HG03378 (cell line): ENCODE results near the gene PRKAG2.

ENCODE experiments used
- ATAC-seq: cut with Tn5 transposase; IDR thresholded peaks from one replicate; pipeline ENCODE4 v1.9.1; 2021; ENCODE audit warnings: mild to moderate bottlenecking, moderate library complexity; ENCODE audit not compliant: unreplicated experiment

PRKAG2 gene

DNA sequence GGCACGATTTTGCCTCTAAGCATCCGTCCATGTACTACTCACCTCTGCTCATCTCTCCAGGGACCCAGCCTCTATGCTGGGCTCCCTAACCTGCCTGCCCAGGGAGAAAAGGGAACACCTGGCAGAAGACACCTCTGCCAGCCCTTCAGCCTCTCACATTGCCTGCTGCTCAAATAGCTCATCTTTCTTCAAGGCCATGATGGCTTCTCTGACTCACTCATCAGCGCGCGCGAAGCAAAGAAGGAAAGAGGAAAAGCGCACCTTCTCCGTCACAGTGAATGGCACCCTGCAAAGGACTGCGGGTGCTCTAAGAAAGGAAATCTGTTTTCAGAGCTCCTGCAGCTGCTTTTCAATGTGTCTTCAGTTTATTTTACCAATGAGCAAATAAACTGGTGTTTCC, 174.0 kb downstream of the PRKAG2 start:
- no peak for ATAC-seq

DNA sequence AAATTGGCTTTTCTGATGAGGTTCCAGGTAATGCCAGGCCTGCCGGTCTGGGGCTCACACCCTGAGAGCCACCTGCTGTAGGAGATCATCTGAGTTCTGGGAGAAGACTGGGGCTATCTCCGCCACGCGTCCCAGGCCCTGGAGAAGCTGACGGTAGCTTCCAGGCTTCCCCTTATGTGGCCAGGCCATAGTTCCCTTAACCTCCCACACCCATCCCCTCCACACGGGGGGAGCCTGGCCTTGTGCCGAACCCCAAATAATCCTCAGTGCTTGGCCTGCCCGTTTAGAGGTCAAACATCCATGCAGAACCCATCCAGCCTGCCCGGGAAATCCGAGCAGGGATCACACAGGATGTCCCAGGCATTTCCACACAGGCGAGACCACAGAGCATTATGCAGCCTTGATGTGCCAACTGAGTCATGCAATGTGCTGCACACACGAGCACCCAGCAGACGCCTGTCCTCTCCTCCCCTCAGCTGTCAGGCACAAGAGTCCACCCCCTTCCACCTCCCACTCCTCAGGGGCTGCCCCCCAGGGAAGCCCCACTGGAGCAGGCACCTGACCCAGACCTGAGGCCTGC, 176.2 kb downstream of the PRKAG2 start:
- no peak for ATAC-seq

DNA sequence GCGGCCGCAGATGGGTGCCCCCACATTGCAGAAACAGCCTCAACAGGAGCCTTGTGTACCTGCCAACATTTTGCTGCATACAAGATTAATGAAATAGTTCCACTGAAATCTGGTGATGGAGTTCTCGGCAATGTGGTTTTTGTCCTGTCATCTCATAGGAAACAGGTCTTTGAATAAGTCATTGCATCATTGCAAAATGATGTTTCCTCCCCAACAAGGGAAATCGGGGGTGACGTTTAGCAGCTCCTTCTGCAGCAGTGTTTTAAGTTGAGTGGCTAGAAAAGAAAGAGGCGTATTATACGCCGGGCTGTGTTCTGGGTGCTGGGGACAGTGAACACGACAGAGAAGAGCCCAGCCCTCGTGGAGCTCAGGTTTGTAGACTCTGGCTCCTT, 177.0 kb downstream of the PRKAG2 start:
- no peak for ATAC-seq

DNA sequence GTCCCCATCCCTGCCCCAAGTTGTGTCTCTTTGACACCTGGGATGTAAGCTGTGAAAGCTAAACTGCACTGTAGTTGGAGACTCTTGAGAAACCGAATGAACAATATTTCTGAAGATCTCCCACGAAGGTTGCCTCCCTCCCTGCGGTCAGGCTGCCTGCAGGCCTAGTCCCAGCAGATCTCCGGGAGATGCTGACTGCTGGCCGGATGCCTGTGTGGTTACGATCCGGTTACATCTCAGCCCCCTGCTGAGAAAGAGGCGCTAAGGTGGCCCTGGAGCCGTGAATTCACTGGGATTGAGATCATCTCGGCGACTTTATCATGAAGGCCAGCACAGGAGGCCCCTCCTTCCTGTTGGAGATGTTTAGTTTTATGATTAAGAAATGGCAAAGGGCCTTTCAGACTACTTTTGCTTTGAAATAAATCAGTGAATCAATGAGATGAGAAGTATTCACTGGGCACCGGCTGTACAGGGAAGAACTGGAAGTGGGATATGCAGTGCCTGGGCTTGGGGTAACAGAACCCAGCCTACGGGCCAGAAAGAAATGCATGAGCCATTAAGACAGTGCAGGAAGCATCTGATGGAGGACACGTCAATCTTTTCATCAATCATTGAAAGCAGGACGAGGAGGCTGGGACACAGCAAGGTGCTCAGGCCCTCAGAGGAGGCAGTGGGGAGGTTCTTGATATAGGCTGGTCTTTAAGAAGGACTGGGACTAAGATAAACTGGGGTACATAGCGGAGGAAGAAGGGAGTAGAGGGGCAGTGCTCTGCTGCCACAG, 177.6 kb downstream of the PRKAG2 start:
- no peak for ATAC-seq

DNA sequence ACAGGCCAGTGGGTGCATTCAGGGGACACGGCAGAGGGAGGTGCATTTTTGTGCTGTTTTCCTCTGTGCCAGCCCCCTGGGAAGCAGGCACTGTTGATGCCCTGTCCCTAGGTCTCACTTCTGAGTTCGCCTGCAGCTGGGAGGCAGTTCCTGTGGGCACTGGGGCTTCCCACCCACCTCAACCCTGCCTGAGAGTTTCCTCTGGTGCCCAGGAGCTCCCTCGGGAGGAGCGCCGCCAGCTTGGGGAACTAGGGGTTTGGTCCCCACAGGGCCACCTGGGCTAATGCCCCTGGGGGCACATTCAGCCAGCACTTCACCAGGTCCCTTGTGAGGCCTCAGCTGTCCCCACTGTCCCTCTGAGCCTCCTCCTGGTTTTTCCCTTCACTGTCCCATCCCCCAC, 179.0 kb downstream of the PRKAG2 start:
- ATAC-seq, result no peak

DNA sequence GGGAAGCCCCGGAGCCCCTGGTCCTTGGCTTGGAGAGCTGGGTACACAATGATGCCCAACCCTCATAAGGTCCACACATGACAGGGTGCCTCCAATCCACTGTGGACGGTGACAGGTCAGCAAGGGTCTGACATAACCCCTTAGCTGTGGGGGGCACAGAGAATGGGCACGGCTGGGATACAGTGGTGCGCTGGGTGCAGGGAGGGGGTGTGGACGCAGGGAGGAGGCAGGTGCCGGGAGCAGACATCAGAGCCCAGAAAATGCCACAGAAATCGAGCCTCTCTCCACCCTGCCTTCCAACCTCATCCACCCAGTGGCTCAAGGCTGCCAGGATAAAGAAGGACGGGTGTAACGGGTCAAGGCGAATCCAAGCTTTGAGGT, 179.4 kb downstream of the PRKAG2 start:
- ATAC-seq, result no peak

DNA sequence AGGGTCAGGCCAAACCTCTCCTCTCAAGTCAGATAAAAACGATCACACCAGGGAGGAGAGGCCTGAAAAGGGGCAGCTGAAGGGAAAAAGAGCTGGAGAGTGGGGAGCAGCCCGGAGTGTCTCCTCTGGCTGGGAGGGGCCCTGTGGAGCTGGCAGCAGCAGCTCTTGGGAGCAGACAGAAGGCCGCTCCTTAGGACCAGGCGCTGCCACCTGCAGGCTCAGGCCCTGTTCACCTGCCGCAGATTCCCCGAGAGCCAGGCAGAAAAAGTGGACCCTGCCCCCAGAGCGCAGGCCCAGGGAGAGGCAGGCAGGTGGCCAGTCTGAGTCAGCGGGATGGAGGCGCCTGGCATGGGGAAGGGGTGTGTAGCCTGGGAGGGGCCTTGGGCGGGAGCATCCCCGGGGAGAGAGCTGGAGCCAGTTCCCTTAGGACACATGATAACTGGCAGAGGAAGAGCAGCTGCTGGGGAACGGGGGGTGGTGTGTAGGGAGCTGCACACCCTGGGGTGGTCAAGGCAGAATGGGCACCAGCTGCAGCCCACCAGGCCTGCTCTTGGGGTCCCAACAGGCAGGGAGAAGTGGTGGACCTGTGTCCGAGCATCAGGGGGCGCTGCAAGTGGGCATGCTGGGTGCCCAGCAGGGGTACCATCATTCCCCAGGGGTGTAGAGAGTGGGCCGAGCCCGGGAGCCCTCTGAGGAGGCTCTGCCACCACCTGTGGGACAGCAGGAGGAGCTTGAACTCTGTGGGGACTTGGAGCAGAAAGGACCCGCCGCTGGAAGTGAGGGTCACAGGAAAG, 180.0 kb downstream of the PRKAG2 start:
- ATAC-seq, result no peak

DNA sequence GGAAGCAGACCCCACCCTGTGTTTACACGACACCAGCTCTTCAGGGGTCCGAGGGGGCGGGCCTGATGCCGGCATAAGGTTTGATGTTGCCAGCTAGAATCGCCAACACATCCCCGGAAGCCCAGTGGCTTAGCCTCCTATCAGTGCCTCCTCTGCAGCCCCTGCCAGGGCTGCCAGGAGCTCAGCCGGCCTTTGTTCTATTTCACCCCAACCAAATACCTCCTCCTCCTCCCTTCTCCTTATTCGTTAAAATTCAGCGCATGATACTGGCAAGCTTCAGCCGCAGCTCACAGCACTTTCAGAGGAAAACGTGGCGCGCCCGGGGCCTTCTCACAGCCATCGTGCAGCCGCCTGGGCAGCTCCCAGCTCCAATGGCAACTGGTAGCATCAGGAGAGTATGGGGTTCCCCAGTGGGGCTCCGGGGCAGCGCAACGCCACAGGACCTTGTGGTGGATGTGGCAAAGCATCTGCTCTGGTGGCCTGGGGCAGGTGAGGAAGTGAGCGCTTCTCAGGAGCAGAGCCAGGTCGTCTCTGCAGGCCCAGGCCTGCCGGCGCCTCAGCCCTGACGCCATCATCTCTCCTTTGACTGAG, 180.9 kb downstream of the PRKAG2 start:
- ATAC-seq, result no peak

DNA sequence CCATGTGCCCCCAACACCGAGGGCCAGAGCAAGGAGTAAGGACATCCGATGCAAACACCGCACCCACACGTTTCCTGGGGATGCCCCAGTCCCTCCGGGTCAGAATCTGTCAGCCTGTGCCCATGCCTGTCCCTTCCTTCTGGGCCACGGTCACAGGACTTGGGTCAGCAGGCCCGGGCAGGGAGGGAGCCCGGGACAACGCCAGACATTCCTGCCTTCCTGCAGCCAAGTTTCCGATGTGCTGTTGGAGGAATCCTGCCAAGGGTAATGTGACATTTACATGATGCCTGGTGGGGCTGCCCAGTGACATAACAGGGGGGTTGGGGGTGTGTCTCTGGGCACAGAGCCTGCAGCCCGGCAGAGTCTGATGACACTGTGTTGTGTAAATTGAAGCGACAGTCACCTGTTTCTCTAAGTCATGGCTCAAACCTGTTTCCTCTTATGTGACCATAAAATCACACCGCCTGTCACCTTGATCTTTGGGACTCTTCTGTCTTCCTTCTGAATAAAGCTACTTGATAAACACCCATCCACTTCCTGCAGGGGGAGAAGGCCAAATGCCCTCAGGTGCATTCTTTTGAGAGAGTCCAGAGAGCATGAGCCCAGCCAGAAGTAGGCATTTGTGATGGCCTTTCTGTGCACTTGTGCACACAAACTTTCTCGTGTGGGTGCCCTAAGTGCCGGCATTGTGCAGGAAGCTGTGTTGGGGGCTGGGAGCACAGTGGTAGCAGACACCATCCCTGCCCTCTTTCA, 181.9 kb downstream of the PRKAG2 start:
- no peak for ATAC-seq

DNA sequence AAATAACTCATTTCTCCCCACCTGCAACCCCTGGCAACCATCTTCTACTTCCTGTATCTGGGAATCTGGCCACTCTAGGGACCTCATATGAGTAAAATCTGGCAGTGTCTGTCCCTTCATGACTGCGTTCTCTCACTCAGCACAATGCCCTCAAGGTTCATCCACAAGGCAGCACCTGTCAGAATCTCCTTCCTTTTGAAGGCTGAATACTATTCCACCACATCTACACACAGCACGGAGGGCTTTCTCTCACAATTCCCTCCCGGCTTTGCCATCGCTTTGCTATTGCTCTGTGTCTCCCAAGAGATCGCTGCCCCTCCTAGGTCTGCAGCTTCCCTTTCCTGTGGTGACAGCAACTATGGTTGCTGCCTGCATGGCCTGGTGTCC, 182.5 kb downstream of the PRKAG2 start:
- no peak for ATAC-seq

DNA sequence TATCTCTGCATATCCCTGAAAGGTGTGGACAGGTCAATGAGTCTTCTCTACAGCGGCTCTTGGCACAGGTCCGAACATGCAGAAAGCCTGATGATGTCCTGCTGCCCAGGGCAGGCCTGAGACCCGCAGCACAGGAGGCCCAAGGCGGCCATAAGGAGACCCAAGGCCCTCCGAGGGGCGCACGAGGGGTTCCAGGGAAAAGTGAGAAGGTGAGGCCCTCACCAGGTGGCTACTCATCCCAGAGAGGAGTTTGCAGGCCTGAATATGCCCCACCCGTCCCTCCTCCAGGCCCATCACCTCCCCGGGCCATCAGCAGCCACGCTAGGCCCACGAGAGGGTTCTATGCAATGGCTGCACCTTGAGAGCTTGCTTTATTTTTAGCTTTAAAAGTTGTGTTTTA, 183.8 kb downstream of the PRKAG2 start:
- ATAC-seq, result no peak

DNA sequence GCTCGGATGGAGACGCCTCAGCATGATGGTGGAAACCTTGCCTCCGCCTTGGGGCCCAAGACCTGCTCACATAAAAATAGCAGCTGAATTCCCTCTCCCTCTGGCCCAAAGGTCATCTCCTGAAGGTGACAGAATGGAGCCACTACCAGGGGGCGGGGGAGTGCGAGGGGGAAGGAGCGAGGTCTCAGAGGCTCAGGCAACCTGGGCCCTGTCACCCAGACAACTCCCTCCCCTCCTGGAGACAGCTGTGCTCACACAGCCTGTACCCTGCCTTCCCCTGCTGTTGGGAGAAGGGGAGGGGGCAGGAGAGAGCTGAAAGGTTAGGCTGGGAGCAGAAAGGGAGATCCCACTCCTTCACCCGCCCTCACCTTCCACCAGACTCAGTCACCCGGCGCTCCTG, 184.2 kb downstream of the PRKAG2 start:
- ATAC-seq, result no peak

DNA sequence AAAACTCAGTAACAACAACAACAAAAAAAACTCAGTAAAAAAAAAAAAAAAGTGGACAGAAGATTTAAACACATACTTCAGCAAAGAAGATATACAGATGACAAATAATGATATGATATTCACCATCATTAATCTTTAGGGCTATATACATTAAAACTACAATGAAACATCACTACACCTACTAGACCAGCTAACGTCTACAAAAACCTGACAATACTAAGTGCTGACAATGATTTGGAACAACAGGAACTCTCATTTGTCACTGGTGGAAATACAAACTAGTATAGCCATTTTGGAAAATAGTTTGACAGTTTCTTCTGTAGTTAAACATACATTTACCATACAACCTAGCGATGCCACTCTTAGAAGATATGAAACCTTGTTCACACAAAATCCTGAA, 185.5 kb downstream of the PRKAG2 start:
- ATAC-seq, result no peak

DNA sequence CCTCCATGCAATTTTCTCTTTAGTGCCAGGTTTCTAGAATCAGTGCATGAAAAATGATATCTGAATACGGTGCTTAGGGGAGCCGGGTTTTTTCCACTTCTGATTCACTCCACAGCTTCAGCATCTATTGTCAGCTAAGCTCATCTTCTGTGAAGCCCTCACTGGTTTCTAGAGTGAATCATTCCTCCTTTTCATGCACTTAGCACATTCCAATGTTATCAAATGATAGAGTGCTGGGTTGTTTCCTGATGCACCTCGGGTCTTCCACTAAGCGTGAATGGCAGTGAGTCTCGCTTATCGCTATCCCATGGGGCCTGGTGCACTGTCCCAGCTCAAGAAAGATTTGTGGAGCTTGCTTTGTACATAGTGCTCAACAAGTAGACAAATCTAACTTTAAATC, 186.3 kb downstream of the PRKAG2 start:
- ATAC-seq, result no peak

DNA sequence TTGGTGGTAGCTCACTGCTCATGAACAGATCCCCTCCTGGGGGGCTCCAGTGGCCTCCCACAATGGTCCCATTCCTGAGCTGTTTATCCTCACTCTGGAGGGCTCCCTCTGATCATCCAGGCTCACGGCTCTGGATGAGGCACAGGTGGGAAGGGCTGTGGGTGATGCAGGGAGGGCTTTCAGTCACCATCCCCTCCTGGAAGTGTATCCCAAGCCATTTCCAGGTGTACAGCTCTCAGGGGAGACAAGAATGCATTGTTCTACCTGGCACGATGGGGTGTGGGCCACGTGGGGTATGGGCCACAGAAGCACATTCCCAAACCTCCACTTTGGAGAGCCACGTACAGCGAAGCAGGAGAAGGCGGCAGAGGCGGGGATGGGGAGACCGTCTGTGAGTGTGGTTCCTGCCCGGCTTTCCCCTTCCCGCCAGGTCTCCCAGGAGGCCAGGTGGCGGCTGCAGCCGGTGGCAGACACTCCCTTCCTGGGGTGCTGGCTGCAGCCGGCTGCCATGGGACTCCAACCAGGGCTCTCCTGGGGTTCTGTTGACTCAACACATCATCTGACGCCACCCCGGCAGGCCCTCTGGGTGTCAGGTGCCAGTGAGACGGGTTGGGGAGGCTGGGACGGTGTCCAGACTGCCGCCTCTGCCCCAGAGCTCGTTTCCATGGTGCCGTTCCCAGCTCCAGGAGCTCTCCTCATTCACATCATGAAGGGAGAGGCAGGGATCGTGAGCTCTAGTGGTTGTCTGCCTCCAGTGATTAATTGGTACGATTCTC, 187.5 kb downstream of the PRKAG2 start:
- ATAC-seq, result no peak

DNA sequence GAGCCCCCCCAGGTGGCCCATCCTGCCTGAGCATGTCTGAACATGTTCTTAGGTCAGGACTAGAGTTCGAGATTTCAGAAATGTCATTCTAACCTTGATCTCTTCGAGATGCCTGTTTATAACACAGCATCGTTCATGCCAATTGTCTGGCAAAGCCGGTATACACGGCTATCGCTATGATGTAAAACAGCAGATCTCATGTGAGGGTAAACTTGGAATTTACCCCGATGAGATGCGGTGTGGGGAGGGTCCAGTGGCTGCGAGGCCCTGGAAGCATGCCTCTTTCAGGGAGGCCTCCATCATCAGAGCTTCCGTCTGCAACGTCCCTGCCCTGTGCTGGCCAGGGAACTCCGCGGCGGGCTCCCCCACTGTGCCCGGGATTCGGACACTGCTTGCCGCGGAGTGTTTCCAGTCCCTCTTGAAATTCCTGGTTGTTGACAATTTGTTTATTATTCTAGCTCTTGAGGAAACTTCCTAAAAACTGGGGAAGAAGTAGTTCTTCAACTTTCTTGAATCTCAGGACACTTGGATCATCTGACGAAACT, 188.6 kb downstream of the PRKAG2 start:
- no peak for ATAC-seq

DNA sequence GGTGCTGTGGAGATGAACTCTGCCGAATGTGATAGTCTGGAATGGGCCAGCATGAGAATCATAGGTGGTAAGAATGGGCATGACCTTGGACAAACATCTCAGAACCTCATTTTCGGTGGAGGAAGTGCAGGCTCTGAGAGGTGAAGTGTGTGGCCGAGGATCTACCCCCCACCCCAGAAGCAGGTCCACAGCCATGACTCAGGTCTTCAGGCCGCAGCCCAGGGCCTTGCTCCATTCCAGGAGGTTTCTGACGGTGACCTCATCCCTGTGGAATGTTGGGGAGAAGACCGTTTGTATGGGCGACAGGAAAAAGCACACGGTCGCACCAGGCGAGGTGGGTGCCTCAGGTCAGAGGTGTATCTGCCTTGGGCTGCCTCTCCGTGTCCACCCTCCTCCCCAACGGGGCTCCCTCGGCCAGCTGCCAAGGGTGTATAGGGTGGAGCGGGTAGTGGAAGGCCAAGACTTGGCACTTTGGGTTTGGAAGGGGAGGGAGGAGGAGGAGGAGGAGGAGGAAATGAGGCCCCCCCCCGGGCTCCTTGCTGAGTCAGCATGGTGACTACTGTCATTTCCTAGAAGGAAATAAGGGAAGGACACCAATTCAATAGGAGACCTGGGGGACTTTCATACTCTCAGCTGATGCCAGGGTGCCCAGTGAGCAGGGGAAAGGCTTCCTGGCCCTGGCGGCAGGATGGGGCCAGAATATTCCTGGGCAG, 189.2 kb downstream of the PRKAG2 start:
- no peak for ATAC-seq

DNA sequence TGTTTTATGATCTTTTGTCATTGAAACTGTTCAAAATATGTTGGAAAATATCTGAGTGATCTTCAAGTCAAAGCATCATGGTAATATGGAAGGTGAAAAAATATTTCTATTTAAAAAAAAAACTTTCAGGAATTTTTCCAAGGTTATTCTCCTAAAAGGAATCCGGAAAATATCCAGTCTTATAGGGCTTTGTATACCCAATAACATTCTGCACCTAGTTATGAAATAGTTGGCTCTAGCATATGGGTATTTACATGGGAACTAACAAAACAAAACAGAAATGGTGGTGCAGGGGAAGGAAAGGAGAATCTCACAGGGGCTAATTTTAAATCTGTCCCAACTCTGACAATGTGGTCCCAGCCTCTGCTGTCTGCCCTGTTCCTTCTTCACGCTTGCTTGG, 190.1 kb downstream of the PRKAG2 start:
- ATAC-seq, result no peak

DNA sequence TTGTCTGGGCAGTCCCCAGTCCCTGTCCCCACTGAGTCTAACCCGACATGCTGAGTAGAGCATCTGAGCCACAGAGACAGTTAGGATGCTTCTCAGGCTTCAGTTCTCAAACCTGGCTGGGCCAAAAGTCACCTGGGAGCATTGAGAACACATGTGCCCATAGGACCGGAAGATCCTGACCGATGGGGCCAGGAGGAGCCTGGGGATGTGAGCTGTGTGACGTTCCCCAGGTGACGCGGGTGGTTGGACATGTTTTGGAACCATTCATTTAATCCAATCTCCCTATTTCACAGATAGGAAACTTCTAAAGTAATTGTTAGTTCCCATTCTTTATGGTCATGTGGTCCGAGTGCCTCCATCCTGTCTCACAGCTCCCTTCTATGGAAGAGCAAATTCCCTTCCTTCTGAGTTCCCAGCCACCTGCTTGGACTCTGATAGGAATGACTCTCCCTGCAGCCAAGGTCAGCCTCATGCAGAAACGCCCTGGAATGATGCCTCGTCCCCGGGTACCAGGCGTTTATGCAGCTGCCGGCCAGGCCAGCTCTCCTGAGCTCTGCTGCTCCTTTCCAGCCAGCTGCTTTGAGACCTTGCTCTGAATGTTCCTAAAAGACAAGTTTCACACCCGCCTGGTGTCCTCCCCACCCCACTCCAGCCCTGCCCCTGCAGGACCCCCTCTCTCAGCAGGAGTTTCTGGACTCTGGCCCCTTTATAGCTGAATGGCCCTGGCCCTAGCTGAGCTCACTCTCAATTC, 190.7 kb downstream of the PRKAG2 start:
- ATAC-seq, result no peak
